Activated CD4-positive, alpha-beta T cell treated with anti-CD3 and anti-CD28 coated beads, Interleukin-10, Interleukin-2, amounts not matched to agents 100 ng/mL and 50 ng/mL, durations not matched to agents 16 hours and 8 hours (primary cell): ENCODE results near the gene SYT13.
A peak's percentile ranks its signal among the peaks of the same experiment; 100 is the strongest.

ENCODE experiments used
- DNase-seq: peaks from one replicate; pipeline ENCODE4 v3.0.0-alpha.2; 2020

The SYT13 gene

DNA sequence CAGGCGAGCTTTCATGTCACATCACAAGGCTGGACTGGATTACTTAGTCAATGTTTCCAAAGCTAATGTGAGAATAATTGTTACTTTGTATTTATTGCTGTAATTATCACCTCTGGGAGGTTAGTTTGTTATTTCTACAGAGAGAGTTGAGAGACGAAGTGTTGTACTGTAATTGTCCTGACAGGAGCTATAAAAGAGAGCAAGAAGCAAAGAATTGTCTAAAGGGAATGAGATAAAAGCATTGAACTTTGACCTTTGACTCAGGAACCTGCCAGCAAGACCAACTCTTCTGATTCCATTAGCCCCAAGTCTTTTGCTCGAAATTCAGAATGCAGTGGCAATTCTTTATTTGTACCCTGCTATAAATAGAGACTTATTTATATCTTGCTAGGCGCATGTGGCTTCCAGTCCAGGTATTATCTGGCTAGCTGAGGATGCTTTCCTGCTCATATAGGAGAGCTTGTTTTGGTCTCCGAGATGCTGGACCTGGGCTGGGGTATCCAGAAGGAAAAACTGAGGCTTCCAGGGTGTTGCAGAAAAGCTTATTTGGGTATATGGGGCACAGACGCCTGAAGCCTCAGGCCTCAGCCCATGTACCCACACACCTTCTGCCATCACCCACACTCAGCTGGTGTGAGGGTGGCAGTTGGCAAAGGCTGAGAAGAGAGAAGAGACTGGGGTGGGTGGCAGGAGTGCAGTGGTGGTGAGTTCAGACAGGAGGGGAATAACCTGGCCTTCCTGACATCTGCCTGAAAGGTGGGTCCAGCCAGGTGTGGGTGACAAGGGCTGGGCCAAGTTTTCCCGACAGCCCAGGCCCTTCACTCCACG is 40.7 kb downstream of the SYT13 start:
- no peak for DNase-seq

DNA sequence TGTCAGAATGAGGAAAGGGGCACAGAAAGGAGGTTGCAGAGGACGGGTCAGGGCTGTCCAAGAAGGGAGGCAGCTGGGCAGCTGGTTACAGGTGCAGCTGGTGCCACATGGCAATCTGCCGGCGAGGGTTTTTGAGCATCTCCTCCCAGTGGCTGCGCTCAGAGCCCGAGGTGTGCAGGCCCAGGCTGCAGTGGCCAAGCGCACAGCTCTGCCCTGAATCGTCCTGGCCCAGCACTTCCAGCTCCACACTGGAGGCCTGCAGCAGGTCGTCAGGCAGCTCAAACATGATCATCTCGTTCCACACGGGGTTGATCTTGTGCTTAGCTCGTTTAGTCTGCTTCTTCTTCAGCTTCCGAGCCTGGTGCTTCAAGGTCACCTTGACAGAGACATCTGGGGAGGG is 42.2 kb downstream of the SYT13 start:
- no peak for DNase-seq

DNA sequence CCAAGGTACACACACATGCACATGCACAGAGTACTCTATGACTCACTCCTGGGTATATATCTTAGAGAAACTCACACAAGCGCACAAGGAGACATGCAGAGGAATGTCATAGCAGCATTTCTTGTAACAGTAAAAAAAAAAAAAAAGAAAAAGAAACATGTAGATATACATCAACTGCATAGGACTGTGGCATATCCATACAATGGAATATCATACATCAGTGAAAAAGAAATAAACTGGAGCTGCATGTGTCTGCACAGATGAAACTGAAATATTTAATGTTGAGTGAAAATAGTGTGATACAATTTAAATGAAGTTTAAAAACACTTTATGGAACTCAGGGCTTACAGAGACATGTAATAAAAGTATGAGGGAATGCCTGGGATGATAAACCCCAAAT is 46.4 kb downstream of the SYT13 start:
- DNase-seq: no peak

DNA sequence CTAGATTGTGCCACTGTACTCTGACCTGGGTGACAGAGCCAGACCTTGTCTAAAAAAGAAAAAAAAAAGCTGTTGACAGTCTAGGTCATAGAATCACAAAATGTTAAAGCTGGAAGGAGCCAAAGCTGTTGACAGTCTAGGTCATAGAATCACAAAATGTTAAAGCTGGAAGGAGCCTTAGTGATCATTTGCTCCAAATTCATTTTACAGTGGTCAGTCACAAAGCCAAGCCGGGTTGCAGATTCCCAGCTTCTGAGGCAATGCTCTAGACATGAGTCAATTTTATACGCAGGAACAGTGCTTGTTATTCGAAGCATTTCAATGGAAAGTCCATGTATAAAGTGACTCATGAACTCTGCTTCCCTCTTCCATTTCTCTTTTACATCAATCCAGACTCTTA is 47.4 kb downstream of the SYT13 start:
- no peak for DNase-seq

DNA sequence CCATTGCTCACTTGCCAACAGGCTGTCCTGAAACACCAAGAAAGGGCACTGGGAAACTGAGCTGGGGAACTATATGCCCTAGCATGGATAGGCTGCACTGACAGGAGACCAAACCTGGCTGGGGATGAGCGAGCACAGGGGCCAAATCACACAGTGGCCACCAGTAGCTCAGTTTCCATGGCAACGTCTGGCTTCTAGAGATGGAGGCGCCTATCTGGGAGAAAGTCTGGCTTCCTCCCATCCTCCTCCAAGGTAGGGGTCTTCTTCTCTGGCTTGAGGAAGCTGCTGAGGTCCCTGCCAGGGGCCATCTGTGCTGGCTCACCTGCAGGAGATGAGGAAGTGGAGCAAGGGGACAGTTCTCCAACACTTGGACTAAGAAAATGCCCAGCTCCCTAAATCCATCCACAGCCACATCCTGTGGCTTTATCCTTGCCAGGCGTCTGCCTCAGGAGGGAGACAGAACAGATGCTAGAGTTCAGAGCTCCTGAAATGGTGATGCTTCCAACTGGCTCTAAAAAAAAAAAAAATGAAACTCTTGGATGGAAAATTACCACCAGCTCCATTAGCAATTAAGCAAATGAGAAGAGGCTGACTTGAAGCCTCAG is 48.3 kb downstream of the SYT13 start:
- DNase-seq: no peak

DNA sequence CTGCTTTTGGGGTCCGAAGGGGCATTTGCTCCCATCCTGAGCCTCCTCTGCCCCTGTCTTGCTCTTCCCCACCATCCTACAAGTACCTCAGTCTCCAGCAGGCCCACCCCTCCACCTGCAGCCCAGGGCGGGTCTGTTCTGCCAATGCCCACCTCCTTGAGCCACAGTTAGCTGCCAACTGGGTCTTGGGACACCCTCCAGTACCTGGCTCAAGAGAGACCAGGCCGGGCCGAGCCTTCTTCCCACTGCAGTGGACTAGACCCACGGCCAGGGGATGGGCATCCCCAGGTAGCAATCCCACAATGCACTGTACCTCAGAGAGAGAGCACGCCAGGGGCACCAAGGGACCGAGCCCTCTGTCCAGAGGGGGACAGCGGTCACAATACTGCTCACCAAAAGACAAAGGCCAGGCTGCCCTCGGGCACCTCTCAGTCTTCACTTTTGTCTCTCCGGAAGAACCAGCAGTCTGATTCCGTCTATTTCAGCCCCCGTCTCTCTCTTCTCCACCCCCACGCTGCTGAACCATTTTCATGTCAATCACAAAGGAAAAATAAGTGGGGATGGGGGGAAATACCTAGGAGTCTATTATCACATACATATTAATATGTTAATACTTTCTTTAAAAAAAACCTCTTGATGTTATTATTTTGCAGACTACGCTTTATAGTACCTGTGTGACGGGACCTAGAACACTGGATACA is 51.7 kb downstream of the SYT13 start:
- no peak for DNase-seq

GRCh38 chr11:45233804-45234170 is 52.4 kb downstream of the SYT13 start:
- DNase-seq: no peak

- DNase-seq: peak; percentile 68
Measured at GRCh38 chr11:45233121-45233803, 52.9 kb downstream of the SYT13 start.

- no peak for DNase-seq
Measured at GRCh38 chr11:45232341-45233080, 53.6 kb downstream of the SYT13 start.

DNA sequence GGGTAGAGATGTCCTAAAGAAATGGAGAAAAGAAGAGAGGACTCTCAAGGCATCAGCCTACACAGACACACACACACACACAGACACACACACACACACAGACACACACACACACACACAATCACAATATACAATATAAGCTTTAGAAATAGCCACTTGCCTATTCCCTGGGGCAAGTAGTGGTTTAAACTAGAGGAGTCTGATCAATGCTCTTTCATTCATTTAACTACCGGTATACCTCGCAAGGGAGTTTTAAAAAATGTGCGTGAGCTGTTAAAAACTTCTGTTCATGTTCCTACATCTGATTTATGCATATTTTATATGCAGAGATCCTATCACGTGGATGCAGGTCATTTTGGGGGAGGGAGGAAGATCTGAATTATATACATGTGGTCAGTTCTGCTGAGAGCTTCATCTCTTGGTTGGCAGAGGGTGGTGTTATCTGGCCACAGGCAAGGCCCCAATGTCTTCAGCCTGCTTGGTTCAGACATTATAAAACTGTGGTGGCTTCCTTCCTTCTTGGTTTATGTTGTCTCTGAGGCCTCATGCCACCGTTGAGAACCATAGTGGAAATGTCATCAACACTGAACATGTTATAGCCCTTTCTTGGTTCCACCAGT is 56.6 kb downstream of the SYT13 start:
- DNase-seq: no peak

DNA sequence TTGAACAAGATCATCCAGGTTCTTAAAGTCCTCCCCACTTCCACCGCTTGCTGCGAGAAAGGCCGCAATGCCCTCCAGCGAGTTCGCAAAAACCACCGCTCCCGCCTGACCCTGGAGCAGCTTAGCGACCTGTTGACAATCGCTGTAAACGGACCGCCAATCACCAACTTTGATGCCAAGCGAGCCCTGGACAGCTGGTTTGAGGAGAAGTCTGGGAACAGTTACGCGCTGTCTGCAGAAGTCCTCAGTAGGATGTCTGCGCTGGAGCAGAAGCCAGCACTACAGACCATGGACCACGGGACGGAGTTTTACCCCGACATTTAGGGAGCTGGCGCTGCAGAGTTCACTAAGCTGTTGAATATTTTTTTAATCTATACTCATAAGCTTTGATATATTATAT is 58.3 kb downstream of the SYT13 start:
- DNase-seq: no peak

DNA sequence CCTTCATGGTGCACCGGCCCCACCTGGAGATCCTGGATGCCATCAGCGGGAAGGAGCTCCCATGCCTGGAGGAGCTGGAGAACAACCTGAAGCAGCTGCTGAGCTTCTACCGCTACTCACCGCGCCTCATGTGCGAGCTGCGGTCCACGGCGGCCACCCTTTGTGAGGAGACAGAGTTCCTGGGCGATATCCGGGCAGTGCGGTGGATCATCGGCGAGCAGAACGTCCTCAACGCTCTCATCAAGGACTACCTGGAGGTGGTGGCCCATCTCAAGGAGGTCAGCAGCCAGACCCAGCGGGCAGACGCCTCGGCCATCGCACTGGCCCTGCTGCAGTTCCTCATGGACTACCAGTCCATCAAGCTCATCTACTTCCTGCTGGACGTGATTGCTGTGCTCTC is 59.2 kb downstream of the SYT13 start:
- DNase-seq: no peak

DNA sequence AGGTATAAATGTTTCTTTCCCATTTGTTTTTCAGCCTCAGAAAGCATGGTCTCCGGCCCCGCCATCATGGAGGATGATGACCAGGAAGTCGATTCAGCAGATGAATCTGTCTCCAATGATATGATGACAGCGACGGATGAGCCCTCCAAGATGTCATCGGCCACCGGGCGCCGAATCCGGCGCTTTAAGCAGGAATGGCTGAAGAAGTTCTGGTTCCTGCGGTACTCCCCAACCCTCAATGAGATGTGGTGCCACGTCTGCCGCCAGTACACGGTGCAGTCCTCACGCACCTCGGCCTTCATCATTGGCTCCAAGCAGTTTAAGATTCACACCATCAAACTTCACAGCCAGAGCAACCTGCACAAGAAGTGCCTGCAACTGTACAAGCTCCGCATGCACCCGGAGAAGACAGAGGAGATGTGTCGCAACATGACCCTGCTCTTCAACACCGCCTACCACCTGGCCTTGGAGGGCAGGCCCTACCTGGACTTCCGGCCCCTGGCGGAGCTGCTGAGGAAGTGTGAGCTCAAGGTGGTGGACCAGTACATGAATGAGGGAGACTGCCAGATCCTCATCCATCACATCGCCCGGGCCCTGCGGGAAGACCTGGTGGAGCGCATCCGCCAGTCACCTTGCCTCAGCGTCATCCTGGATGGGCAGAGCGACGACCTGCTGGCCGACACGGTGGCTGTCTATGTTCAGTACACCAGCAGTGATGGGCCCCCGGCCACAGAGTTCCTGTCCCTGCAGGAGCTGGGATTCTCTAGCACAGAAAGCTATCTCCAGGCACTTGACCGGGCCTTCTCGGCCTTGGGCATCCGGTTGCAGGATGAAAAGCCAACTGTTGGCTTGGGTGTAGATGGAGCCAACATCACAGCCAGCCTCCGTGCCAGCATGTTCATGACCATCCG is 59.9 kb downstream of the SYT13 start:
- DNase-seq: no peak

DNA sequence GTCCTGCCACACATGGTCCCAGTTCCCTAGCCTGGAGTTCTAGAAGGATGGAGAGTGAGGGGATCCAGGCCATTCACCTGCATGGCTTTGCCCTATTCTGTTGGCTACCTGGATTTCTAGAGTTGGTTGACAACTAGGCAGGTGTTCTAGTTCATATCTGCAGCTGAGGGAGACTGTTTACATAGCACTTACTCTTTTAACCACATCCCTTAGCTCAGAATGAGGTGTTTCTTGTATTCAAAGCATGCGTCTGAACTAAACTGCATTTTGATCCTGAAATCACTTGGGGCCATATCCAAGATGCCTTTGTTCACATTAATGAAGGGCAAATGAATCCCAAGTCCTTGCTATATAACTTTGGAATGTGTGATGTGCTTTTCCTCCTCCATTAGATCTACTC is 60.9 kb downstream of the SYT13 start:
- DNase-seq: no peak

GRCh38 chr11:45224766-45225165 is 61.4 kb downstream of the SYT13 start:
- no peak for DNase-seq

DNA sequence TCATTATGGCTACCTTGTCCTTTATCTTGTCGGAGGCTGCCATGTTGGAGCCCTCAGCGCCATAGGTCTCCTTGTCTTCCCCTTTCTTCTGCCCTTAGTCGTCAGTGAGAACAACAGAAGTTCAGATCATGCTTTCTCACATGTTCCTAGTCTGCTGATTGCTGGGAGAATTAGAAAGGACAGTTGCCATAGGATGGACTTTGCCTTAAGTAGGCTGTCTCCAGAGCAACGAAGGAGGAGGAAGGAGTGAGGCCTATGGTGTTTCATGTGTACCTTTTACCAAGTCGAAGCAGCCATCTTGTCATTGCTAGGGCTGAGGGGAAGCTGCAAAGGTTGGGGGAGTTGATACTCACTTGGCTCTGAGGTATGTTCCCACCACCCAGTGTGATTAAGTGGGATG is 62.6 kb downstream of the SYT13 start:
- DNase-seq: no peak

DNA sequence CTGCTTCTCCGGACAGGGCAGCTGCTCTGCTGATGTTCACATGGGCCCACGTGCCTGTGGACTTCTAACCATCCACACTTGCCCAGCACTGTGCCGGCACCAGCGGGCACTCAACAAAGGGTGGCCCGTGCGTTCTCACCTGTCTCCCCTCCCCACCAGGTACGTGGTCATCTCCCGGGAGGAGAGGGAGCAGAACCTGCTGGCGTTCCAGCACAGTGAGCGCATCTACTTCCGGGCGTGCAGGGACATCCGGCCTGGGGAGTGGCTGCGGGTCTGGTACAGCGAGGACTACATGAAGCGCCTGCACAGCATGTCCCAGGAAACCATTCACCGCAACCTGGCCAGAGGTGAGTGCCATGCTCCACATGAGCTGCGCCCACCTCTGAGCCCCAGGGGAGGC is 66.7 kb downstream of the SYT13 start:
- DNase-seq: no peak

DNA sequence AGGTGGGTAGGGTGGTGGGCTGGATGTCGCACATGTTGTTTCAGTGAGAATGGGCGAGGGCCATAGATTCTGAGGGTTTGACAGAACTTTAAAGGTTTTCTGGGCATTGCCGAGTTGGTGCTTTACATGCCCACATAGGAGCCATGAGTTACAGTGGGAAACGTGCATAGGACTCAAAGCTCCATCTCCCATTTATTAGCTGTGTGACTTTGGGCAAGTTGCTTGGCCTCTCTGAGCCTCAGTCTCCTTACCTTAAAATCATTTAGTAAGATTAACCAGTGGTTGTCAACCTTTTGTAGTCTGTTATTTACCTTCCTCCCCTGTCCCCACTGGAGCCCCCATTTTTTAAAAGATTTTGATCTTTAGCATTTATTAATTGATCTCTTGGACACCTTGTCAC is 67.4 kb downstream of the SYT13 start:
- DNase-seq: no peak

GRCh38 chr11:45217991-45218390 is 68.2 kb downstream of the SYT13 start:
- DNase-seq: no peak

DNA sequence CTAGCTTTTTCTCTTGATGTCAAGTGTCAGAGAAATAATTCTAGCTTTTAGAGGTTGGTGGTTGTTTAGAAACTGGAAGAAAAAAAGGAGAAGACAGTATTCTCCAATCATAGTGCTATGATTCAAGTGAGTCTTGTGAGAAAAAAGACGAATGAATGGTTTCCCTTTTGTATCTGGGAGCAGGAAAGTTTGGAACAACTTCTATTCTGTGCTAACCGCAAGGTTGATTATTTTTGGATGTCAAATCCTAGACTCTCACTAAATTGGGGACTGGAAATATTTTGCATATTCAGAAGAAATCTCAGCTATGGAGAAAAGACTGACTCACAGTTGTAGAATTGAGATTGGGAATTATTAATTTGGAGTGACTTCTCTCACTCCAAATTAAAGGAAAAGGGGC is 69.2 kb downstream of the SYT13 start:
- no peak for DNase-seq

- DNase-seq: no peak
Measured at GRCh38 chr11:45216031-45216430, 70.1 kb downstream of the SYT13 start.
